DND-41 (cell line): ENCODE data around the gene CYB5R3.

ENCODE experiments used
- CTCF ChIP-seq: IDR thresholded peaks from 2 replicates; pipeline ENCODE4 v1.5.1; 2012; ENCODE audit warnings: borderline replicate concordance, low read length, moderate library complexity, mild to moderate bottlenecking; ENCODE audit not compliant: poor library complexity, severe bottlenecking; ENCODE audit errors: extremely low read depth
- EZH2 ChIP-seq: IDR thresholded peaks from 3 replicates; pipeline ENCODE4 v1.6.1; 2012; ENCODE audit warnings: borderline replicate concordance, low read depth, mild to moderate bottlenecking, moderate library complexity, low read length, inconsistent platforms; ENCODE audit not compliant: severe bottlenecking

GRCh38 chr22:42697542-42698013 is 48.4 kb upstream of the CYB5R3 start:
- TF ChIP-seq EZH2 (no peak), CTCF (no peak)
